Gastrocnemius medialis (tissue), 4 donors: ENCODE data around the gene SPANXD. TPM values are rescaled to one million over a fixed set of nuclear protein-coding genes. Genes with fewer than 3 reads are reported as not detected.

Source experiments
- ATAC-seq, 2 donors: fragments of 150-250 bp; one replicate each; pipeline ENCODE4 v1.9.1; 2016
- DNase-seq, 2 donors: peaks; one replicate each; pipeline ENCODE4 v3.0.0-alpha.2; 2019
- H3K27ac ChIP-seq, 4 donors: fragments of 200-600 bp; sonication (generic); 1 replicate in 1 of 4; 2 replicates in 3 of 4; pipeline ENCODE4 v1.5.1; 2016 to 2018; ENCODE audit warnings: mild to moderate bottlenecking in 2 of 4, moderate library complexity in 1 of 4
- H3K27me3 ChIP-seq, 3 donors: fragments of 200-600 bp; sonication (generic) in 2 of 3; 1 replicate in 1 of 3; 2 replicates in 2 of 3; pipeline versions ENCODE4 v1.5.1 to v1.6.0; 2016 to 2019; ENCODE audit warnings: mild to moderate bottlenecking in 1 of 3, moderate library complexity in 1 of 3
- H3K36me3 ChIP-seq, 2 donors: fragments of 200-600 bp; sonication (generic) in 1 of 2; one replicate each; pipeline ENCODE4 v1.5.1; 2017 to 2018
- H3K4me1 ChIP-seq, 2 donors: fragments of 200-600 bp; sonication (generic) in 1 of 2; one replicate each; pipeline ENCODE4 v1.5.1; 2016 to 2017; ENCODE audit warnings: mild to moderate bottlenecking in 2 of 2
- H3K4me3 ChIP-seq, 4 donors: fragments of 200-600 bp; sonication (generic) in 3 of 4; 1 replicate in 1 of 4; 2 replicates in 3 of 4; pipeline ENCODE4 v1.5.1; 2016 to 2019; ENCODE audit warnings: mild to moderate bottlenecking in 2 of 4
- H3K9me3 ChIP-seq, 3 donors: fragments of 200-600 bp; sonication (generic) in 2 of 3; 1 replicate in 1 of 3; 2 replicates in 2 of 3; pipeline ENCODE4 v1.5.1; 2016 to 2019
- CTCF ChIP-seq, 5 experiments: fragments of 450-650 bp in 3 of 5; fragments of 200-600 bp in 2 of 5; sonication (generic) in 2 of 5; IDR thresholded peaks in 4 of 5; conservative IDR thresholded peaks in 1 of 5; 1 replicate in 4 of 5; 2 replicates in 1 of 5; pipeline ENCODE4 v1.5.1; 2016 to 2019; ENCODE audit warnings: antibody characterized with exemption in 5 of 5, mild to moderate bottlenecking in 3 of 5, moderate library complexity in 3 of 5
- POLR2A ChIP-seq, 2 donors: fragments of 450-650 bp; IDR thresholded peaks; one replicate each; pipeline ENCODE4 v1.6.1; 2017; ENCODE audit warnings: antibody characterized with exemption in 2 of 2, mild to moderate bottlenecking in 2 of 2, moderate library complexity in 2 of 2
- in situ Hi-C, 4 donors: fragments of 200-750 bp; cut with MboI; loops; one replicate each; pipeline versions ENCODE4 v1.15.0 to v1.8.0; 2017; ENCODE audit warnings: low sequenced_read_pairs in 4 of 4
- intact Hi-C: fragments of 100-400 bp; cut with DNase I; formaldehyde crosslinking; loops from one replicate; pipeline ENCODE4 v1.15.1; 2023; ENCODE audit warnings: low total_unique reads
- total RNA-seq, 4 donors: library from RNA; depleted of rRNA; stranded (reverse); fragments of >200 nt; gene quantifications; one replicate each; pipeline versions ENCODE4 v1.1.0 to v1.2.3, GENCODE V29; 2016

The SPANXD gene
- total RNA-seq, 4 donors from 2014 or later: not detected

- Histone ChIP-seq H3K36me3 (no peaks in the 10 kb centered on the region), H3K27me3 (no peaks in the 10 kb centered on the region), H3K27ac (no peak overlapping the region), H3K4me3 (no peak overlapping the region), H3K4me1 (no peaks in the 10 kb centered on the region), H3K9me3 (no peaks in the 10 kb centered on the region)
- intact Hi-C loops: no loop called here
- ATAC-seq (no peak), DNase-seq (no peak)
- TF ChIP-seq CTCF (IDR thresholded peaks at IDR 0.05 in 4 of 5, conservative IDR thresholded peaks at IDR 0.05 in 1 of 5) (no peak), POLR2A (IDR thresholded peaks at IDR 0.05) (no peak)
- in situ Hi-C loops: no loop called here
Observed at GRCh38 chrX:141668371-141668770, 30.2 kb downstream of the SPANXD start.

- intact Hi-C loops (no loop called here), in situ Hi-C loops (no loop called here)
- Histone ChIP-seq H3K4me3 (no peak overlapping the region), H3K9me3 (no peaks in the 10 kb centered on the region), H3K27me3 (no peaks in the 10 kb centered on the region), H3K4me1 (no peaks in the 10 kb centered on the region), H3K36me3 (no peaks in the 10 kb centered on the region), H3K27ac (no peak overlapping the region)
- ATAC-seq (no peak), DNase-seq (no peak)
- TF ChIP-seq POLR2A (IDR thresholded peaks at IDR 0.05): no peak
Observed at GRCh38 chrX:141662781-141663180, 35.8 kb downstream of the SPANXD start.

- no peaks in the 10 kb centered on the region for H3K36me3 ChIP-seq
- H3K27me3 ChIP-seq: no peaks in the 10 kb centered on the region
- H3K4me3 ChIP-seq: no peak overlapping the region
- no peaks in the 10 kb centered on the region for H3K9me3 ChIP-seq
- DNase-seq (no peak), ATAC-seq (no peak)
- no peaks in the 10 kb centered on the region for H3K4me1 ChIP-seq
- no peak for TF ChIP-seq POLR2A (IDR thresholded peaks at IDR 0.05)
- TF ChIP-seq CTCF (IDR thresholded peaks at IDR 0.05 in 4 of 5, conservative IDR thresholded peaks at IDR 0.05 in 1 of 5): no peak
- no peak overlapping the region for H3K27ac ChIP-seq
- in situ Hi-C loops (no loop called here), intact Hi-C loops (no loop called here)
Observed at GRCh38 chrX:141652286-141652685, 46.3 kb downstream of the SPANXD start.

Other genes with a start within 250 kb of the SPANXD start
- not detected for gene SPANXA1, start 114.0 kb downstream of the SPANXD start, total RNA-seq
- not detected for gene SPANXA2, start 109.0 kb downstream of the SPANXD start, total RNA-seq
- gene MAGEC3, start 139.6 kb upstream of the SPANXD start, total RNA-seq: not detected
- not detected for gene MAGEC1, start 205.2 kb upstream of the SPANXD start, total RNA-seq